NCI-H345 treated with DMSO at 0.1 percent for 48 hours (cell line): ENCODE data around the gene PGAP6.
"Not testable (repeated sequence)": the region's sequence is repeated elsewhere in the genome, so short reads cannot be mapped to it uniquely, and the experiment has no call there.

Source experiments
- DNase-seq: peaks from one replicate; lab custom pipeline; 2025; ENCODE audit not compliant: unreplicated experiment; lab: John Stamatoyannopoulos, UW

Gene PGAP6

DNA sequence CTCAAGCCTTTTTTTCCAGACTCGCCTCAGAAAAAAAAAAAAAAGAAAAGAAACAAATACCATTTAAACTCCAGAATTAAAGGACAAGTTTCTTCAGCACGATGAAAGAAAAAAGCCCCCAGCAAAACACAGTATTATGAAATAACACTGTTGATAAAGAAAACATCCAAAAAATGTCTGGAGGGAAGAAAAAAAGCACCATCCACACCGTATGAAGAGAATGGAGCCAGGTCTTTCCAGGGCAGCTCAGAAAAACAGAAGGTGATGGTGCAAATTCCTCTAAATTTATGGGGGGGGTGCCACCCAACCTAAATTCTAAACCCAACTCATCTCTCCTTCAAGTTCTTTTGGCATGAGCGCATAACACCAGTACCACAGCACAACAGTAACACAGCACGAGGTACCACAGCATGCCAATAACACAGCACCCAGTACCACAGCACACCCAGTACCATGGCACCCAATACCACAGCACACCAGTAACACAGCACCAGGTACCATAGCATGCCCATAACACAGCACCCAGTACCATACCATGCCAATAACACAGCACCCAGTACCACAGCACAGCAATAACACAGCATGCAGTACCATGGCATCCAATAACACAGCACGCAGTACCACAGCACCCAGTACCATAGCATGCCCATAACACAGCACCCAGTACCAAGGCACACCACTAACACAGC, 48.2 kb downstream of the PGAP6 start:
- no peak for DNase-seq

DNA sequence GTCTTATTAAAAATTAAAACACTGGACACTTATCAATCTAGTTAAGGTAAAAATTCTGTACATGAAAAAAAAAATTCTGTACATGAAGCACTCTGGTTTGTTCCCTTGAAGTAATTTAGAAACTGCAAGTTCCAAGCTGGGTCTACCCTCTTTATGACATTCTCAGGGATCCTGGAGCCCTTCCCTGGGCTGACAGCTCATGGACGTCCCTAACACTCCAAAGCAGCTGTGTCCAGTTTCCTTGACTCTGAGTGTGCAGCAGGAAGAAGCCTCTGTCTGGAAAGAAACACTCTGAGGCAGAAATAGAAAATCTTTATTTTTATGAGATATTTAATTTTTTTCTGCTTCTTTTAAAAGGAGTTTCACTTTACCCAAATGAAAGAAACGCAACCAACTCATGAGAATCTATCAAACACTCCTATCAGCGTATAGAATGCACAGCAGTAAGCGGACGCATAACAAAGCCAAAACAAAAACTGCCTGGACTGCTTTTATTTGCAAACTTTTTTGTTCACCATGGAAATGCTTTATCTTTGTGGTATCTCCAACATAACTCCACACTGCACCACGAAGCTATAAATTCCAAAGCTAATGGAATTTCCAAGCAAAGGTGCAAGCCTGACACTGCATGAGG, 50.5 kb downstream of the PGAP6 start:
- not testable (repeated sequence) for DNase-seq

DNA sequence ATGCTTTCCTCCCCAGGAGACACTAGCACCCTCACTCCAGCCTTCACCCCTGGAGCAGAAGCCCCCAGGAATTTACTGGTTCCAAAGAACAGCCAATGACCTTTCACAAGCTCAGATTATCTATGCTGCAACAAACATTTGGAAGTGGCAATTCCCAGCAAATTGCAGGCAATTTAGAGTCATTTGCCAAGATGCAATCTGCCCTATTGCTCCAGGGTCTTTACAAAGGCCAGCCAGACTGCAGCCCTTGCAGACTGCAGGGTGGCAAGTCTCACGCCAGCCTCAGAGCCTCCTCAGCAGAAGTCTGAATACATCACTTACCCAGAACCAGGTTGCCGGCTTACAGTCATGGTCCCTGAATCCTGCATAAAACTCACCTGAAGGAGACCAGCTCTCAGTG, 51.0 kb downstream of the PGAP6 start:
- no peak for DNase-seq

DNA sequence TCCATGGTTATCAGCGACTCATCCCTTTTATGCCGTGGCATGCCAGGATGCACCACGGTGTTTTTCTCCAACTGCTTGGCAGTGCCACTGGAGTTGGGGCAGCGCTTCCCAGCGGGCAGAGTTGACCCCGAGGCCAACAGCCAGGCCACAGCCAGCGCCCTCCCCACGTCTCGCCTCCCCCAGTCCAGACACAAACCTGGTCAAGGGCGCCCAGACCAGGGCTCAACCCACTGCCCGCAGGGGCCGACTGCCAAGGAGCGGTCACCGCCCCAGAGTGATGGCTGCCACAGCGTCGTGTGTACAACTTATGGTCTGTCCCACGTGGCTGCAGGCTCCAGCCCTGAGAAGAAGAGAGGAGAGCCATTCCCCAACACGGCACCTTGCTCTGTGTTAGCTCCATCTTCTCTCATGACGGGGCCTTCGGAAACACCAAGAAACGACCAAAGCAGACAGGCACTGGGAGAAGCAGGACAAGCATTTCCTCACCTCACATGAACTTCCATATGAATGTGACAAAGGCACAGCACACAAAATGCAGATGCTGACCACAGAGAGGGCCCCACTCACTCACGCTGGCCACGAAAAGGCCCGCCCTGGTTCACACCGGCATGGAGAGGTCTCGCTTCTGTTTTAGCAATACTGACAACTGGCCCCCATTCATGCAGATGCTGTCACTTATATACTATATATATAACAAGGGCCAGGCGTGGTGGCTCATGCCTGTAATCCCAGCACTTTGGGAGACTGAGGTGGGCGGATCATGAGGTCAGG, 56.2 kb downstream of the PGAP6 start:
- DNase-seq = no peak

DNA sequence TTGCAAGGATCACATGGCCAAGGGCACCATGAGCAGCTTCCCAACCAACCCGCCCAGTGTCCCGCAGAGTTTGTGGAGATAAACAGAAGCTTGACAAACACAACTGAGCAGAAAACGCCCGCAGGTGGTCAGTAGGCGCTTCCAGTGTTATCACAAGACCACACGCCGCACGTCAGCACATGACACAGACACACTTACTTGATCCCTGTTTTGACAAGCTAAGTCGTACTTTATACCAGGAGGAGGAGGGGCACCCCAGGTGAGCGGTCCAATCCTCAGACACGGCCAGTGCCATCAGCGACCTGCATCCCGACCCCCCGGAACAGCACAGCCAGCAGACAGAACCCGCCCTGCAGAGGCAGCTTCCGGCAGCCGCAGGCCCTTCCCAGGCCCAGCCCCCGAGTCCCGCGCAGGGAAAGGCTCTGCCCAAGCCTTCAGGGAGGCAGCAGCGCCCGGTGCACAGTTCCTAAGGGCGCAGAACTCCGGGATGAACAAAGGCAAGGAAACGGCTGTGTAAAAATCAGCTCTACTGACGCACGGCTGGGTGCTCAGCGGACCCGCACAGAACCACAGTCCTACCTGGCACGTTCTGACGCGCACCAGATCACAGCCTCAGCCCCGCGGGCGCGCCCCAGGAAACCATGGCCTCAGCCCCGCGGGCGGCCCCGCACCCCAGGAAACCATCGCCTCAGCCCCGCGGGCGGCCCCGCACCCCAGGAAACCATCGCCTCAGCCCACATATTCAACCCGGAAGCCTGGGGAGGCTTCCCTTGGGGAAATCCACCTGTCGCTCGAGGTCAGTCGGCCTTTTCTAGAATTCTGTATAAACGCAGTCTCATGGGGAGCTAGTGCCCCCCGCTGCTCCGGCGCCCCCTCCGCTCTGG, 57.1 kb downstream of the PGAP6 start:
- DNase-seq = no peak

DNA sequence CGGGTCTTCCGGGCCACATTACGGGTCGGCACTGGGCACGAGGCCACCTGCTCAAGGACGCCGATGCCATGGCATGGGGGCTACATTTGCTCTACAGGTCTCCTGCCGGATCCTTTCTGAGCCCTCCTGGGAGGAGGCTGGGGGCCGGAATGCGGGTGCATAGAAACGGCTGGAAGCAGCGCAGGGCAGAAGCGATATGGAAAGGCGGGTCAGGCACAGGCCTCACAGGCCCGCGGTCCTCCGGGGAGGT, 57.7 kb downstream of the PGAP6 start:
- no peak for DNase-seq

DNA sequence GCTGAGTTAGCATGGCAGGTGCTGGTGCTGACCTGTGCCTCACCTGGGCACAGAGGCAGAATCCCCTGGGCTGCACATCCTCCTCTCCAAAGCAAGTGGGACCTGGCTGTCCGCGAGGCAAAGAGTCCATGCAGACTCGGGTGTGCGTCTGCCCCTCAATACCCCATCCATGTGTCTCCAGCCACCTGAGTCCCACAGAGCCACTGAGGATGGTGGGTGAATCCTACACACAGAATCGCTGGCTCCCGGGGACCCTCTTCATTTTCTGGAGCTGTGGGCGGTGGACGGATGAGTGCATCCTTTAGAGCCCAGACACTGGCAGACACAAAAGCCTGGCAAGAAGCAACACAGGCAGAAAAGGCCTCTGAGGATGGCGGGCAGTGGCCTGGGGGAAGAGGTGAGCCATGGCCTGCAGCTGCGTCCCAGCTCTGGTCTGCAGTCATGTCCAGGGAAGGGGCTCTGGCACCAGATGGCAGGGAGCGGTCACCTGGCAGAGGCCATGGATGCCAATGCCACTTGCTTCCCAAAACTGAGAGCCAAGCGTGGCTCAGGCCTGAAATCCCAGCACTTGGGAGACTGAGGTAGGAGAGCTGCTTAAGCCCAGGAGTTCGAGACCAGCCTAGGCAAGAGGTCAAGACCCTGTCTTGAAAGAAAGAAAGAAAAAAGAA, 59.2 kb downstream of the PGAP6 start:
- no peak for DNase-seq

DNA sequence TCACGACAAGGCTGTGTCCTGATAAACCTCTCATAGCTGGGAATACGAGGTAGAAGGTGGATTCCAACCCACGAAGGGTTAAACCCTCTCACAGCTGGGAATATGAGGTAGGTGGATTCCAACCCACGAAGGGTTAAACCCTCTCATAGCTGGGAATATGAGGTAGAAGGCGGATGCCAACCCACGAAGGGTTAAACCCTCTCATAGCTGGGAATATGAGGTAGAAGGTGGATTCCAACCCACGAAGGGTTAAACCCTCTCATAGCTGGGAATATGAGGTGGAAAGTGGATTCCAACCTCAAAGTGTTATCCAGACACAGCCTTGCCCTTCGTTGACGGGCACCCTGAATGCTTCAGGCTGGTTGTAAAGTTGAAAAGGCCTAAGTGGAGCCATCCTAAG, 60.2 kb downstream of the PGAP6 start:
- no peak for DNase-seq
